SU-DHL-6 (cell line): Measurements from ENCODE around the gene CCK.

Source experiments
- H2AFZ ChIP-seq: fragments of 200-600 bp; sonication (generic); 2 replicates; pipeline ENCODE4 v1.6.1; 2014; ENCODE audit warnings: low read depth, mild to moderate bottlenecking, moderate library complexity, mixed read lengths, antibody characterized with exemption, low read length; ENCODE audit not compliant: severe bottlenecking
- H3F3A ChIP-seq: fragments of 200-600 bp; shearing (Covaris generic); 2 replicates; pipeline ENCODE4 v1.6.0; 2016; ENCODE audit warnings: antibody characterized with exemption, mild to moderate bottlenecking; ENCODE audit not compliant: insufficient read depth
- H3K27ac ChIP-seq: fragments of 200-600 bp; sonication (generic); 2 replicates; pipeline ENCODE4 v1.5.1; 2016; ENCODE audit warnings: low read depth, mild to moderate bottlenecking, low read length, moderate library complexity, mixed read lengths
- H3K27me3 ChIP-seq: fragments of 200-600 bp; sonication (generic), shearing (Covaris generic); 2 replicates; pipeline ENCODE4 v1.6.0; 2014; ENCODE audit warnings: mild to moderate bottlenecking, low read length
- H3K36me3 ChIP-seq: fragments of 200-600 bp; sonication (generic); 2 replicates; pipeline ENCODE4 v1.6.1; 2014; ENCODE audit warnings: mild to moderate bottlenecking, low read length, mixed read lengths
- H3K4me2 ChIP-seq: fragments of 300-600, 200-600 bp; shearing (Covaris generic), sonication (generic); 2 replicates; pipeline ENCODE4 v1.6.0; 2014; ENCODE audit warnings: low read length, low read depth, mild to moderate bottlenecking; ENCODE audit not compliant: poor library complexity, severe bottlenecking
- H3K4me3 ChIP-seq: fragments of 200-600 bp; sonication (generic); 2 replicates; pipeline ENCODE4 v1.5.1; 2014; ENCODE audit warnings: antibody characterized with exemption, low read length, mild to moderate bottlenecking, mixed read lengths; ENCODE audit not compliant: insufficient read depth, poor library complexity, severe bottlenecking
- H3K79me2 ChIP-seq: fragments of 200-600 bp; sonication (generic); 2 replicates; pipeline ENCODE4 v1.6.1; 2014; ENCODE audit warnings: mild to moderate bottlenecking, low read length, moderate library complexity; ENCODE audit not compliant: insufficient read depth
- H3K9ac ChIP-seq: fragments of 200-600 bp; sonication (generic); 2 replicates; pipeline ENCODE4 v1.7.0; 2014; ENCODE audit warnings: mild to moderate bottlenecking, low read length
- H3K9me2 ChIP-seq: fragments of 200-600 bp; sonication (generic); replicated peaks from 2 replicates; pipeline ENCODE4 v1.6.1; 2014; ENCODE audit warnings: low read length; ENCODE audit not compliant: insufficient read depth
- H3K9me3 ChIP-seq: fragments of 200-600 bp; sonication (generic); 2 replicates; pipeline ENCODE4 v1.6.1; 2014; ENCODE audit warnings: low read length, mixed read lengths; ENCODE audit not compliant: insufficient read depth
- H4K20me1 ChIP-seq: fragments of 200-600 bp; sonication (generic); 2 replicates; pipeline ENCODE4 v1.6.1; 2014; ENCODE audit warnings: low read depth, mild to moderate bottlenecking, antibody characterized with exemption, low read length, moderate library complexity, mixed read lengths
- EZH2phosphoT487 ChIP-seq: fragments of 200-600 bp; sonication (generic), shearing (Covaris generic); conservative IDR thresholded peaks from 2 replicates; pipeline ENCODE4 v1.6.1; 2018; ENCODE audit warnings: mild to moderate bottlenecking, antibody characterized with exemption, low read length, moderate library complexity, mixed read lengths
- TF ChIP-seq, protein P1 (sequence below): fragments of 200-600 bp; sonication (generic); IDR thresholded peaks from one replicate; pipeline ENCODE4 v1.5.1; 2017; ENCODE audit warnings: antibody characterized with exemption, mild to moderate bottlenecking, low read length, moderate library complexity; ENCODE audit not compliant: insufficient read depth, poor library complexity, severe bottlenecking

The CCK gene

DNA sequence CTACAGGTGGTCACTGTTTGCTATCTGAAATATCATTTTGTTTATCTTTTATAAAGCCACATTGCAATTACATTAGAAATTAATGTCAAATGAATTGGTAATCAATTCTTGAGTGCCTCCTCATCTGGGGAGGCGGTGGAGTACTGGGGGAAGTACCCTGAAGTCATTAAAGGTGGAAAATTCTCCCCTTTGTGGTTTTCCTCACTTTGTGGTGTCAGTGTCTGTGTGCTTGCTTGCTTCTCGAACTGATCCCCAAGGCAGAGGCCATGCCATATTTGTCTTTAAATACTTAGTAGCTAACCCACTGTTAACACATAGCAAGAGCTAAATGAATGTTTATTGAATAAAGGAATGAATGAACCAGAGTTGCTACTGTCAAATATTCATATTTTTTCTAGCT is 40.5 kb upstream of the CCK start:
- no peak overlapping the region for H3K27ac ChIP-seq
- TF ChIP-seq, protein P1, sequence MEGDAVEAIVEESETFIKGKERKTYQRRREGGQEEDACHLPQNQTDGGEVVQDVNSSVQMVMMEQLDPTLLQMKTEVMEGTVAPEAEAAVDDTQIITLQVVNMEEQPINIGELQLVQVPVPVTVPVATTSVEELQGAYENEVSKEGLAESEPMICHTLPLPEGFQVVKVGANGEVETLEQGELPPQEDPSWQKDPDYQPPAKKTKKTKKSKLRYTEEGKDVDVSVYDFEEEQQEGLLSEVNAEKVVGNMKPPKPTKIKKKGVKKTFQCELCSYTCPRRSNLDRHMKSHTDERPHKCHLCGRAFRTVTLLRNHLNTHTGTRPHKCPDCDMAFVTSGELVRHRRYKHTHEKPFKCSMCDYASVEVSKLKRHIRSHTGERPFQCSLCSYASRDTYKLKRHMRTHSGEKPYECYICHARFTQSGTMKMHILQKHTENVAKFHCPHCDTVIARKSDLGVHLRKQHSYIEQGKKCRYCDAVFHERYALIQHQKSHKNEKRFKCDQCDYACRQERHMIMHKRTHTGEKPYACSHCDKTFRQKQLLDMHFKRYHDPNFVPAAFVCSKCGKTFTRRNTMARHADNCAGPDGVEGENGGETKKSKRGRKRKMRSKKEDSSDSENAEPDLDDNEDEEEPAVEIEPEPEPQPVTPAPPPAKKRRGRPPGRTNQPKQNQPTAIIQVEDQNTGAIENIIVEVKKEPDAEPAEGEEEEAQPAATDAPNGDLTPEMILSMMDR = no peak
- no peak for TF ChIP-seq EZH2phosphoT487
- H3K9ac ChIP-seq = no peak overlapping the region
- H3K9me3 ChIP-seq = no peaks in the 10 kb centered on the region
- H2AFZ ChIP-seq = no peak overlapping the region
- no peaks in the 10 kb centered on the region for H3K36me3 ChIP-seq
- no peaks in the 10 kb centered on the region for H3K27me3 ChIP-seq
- H3K9me2 ChIP-seq = no peaks in the 10 kb centered on the region
- H3K4me2 ChIP-seq = no peak overlapping the region
- H4K20me1 ChIP-seq = no peaks in the 10 kb centered on the region
- no peak overlapping the region for H3K4me3 ChIP-seq
- H3F3A ChIP-seq = no peaks in the 10 kb centered on the region
- H3K79me2 ChIP-seq = no peaks in the 10 kb centered on the region

- no peak for TF ChIP-seq EZH2phosphoT487
- TF ChIP-seq, protein P1 = no peak
- Histone ChIP-seq H3K27me3 (no peaks in the 10 kb centered on the region), H3K4me2 (no peak overlapping the region), H3K36me3 (no peaks in the 10 kb centered on the region), H3K9me3 (no peaks in the 10 kb centered on the region), H3K79me2 (no peaks in the 10 kb centered on the region), H3K4me3 (no peak overlapping the region), H3K27ac (no peak overlapping the region), H2AFZ (no peak overlapping the region), H4K20me1 (no peaks in the 10 kb centered on the region), H3F3A (no peaks in the 10 kb centered on the region), H3K9me2 (no peaks in the 10 kb centered on the region), H3K9ac (no peak overlapping the region)
These were observed 37.1 kb upstream of the CCK start for GRCh38 chr3:42302924-42303634.

DNA sequence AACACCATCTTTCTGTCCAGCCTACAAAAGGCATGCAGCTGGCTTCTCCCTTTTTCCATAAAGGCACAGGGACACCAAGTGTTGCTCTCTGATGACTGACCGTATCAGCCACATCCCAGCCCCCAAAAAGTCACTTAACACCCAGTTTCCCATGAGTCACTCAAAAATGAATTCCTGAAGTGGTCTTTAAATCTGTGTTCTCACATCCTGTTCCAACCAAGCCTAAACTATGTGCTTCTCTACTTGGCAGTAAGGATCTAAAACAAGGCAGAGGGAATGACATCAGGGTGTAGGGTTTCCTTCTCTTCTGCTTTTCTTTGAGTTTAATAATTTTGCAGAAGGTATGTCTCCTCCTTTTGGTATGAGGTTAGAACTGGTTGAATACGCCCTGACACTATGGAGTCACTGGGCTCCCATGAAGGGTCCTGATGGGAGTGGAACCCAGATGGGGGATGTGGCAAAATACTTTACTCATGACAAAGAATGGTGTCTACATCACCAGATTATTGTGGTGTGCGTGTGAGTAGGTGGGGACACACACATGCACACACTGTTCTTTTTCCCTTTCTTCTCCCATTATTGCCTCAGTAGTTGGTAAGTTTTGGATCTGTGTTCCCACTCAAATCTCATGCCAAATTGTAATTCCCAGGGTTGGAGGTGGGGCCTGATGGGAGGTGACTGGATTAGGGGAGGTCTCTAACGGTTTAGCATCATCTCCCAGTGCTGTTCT is 35.6 kb upstream of the CCK start:
- Histone ChIP-seq H2AFZ (no peak overlapping the region), H3K9me3 (no peaks in the 10 kb centered on the region), H3K9me2 (no peaks in the 10 kb centered on the region), H3K79me2 (no peaks in the 10 kb centered on the region), H3K4me2 (no peak overlapping the region), H4K20me1 (no peaks in the 10 kb centered on the region), H3F3A (no peaks in the 10 kb centered on the region), H3K27me3 (no peaks in the 10 kb centered on the region), H3K4me3 (no peak overlapping the region), H3K36me3 (no peaks in the 10 kb centered on the region), H3K27ac (no peak overlapping the region), H3K9ac (no peak overlapping the region)
- TF ChIP-seq, protein P1 = no peak
- TF ChIP-seq EZH2phosphoT487 = no peak
